A673 (cell line): Measurements from ENCODE around the gene LSM4. TPM values are rescaled to one million over a fixed set of nuclear protein-coding genes. Genes with fewer than 3 reads are reported as not detected.
"Not testable (repeated sequence)": the region's sequence is repeated elsewhere in the genome, so short reads cannot be mapped to it uniquely, and the experiment has no call there.

ENCODE experiments used
- BruUV-seq: library from RNA; stranded (reverse); fragments of 400-500 nt; replicated peaks from 2 replicates; lab custom pipeline; 2021; lab: Mats Ljungman, UMichigan
- CTCF ChIA-PET: fragments of 300-600 bp; sonication (Branson Sonifier 250); formaldehyde crosslinking; loops from one replicate; lab custom pipeline; 2022; ENCODE audit warnings: antibody characterized with exemption; lab: Charles Lee
- POLR2A ChIA-PET: fragments of 300-600 bp; sonication (Branson Sonifier 250); formaldehyde crosslinking; loops from one replicate; lab custom pipeline; 2022; ENCODE audit warnings: antibody characterized with exemption; ENCODE audit not compliant: low non-redundant PET; lab: Charles Lee
- DNase-seq: peaks from one replicate; pipeline ENCODE4 v3.0.0-alpha.2; 2015; ENCODE audit warnings: low spot score
- H3K27ac ChIP-seq: fragments of 200-600 bp; sonication (generic); 2 replicates; pipeline ENCODE4 v1.5.1; 2016; ENCODE audit warnings: mixed run types, low read depth, mild to moderate bottlenecking, mixed read lengths, antibody characterized with exemption, low read length; ENCODE audit not compliant: poor library complexity, severe bottlenecking
- H3K27me3 ChIP-seq: fragments of 200-600 bp; sonication (generic); replicated peaks from 2 replicates; pipeline ENCODE4 v1.6.1; 2017; ENCODE audit warnings: mixed run types, low read depth, mild to moderate bottlenecking, mixed read lengths, antibody characterized with exemption, low read length; ENCODE audit not compliant: insufficient read depth, poor library complexity
- H3K36me3 ChIP-seq: fragments of 200-600 bp; sonication (generic); 2 replicates; pipeline ENCODE4 v1.6.1; 2016; ENCODE audit warnings: mixed run types, mild to moderate bottlenecking, mixed read lengths, antibody characterized with exemption, low read length; ENCODE audit not compliant: insufficient read depth, poor library complexity, severe bottlenecking
- H3K4me1 ChIP-seq: fragments of 200-600 bp; sonication (generic); 2 replicates; pipeline ENCODE4 v1.6.1; 2017; ENCODE audit warnings: mixed run types, mild to moderate bottlenecking, mixed read lengths, antibody characterized with exemption, low read length; ENCODE audit not compliant: insufficient read depth, poor library complexity, severe bottlenecking
- H3K4me3 ChIP-seq: fragments of 200-600 bp; sonication (generic); 2 replicates; pipeline ENCODE4 v1.5.1; 2016; ENCODE audit warnings: low read depth, mixed run types, mild to moderate bottlenecking, mixed read lengths, low read length; ENCODE audit not compliant: poor library complexity, severe bottlenecking
- H3K9me3 ChIP-seq: fragments of 200-600 bp; sonication (generic); 2 replicates; pipeline ENCODE4 v1.6.1; 2016; ENCODE audit warnings: mixed run types, low read depth, mild to moderate bottlenecking, mixed read lengths, antibody characterized with exemption, low read length; ENCODE audit not compliant: poor library complexity, severe bottlenecking
- EZH2 ChIP-seq: fragments of 200-600 bp; sonication (generic); IDR thresholded peaks from 2 replicates; pipeline ENCODE4 v1.6.1; 2017; ENCODE audit warnings: borderline replicate concordance, low read depth, mild to moderate bottlenecking, mixed read lengths, antibody characterized with exemption, low read length; ENCODE audit not compliant: poor library complexity, severe bottlenecking
- intact Hi-C: fragments of 100-400 bp; cut with micrococcal nuclease; formaldehyde crosslinking; loops from one replicate; pipeline ENCODE4 v1.10.0; 2022; ENCODE audit not compliant: unreplicated experiment
- total RNA-seq: library from RNA; stranded (reverse); gene quantifications from 2 replicates; pipeline ENCODE4 v1.2.3, GENCODE V29; 2021
- TF ChIP-seq, protein P1 (sequence below): fragments of 300-800, 200-600 bp; sonication (generic); conservative IDR thresholded peaks from 2 replicates; pipeline ENCODE4 v1.5.1; 2017; ENCODE audit warnings: low read depth, mild to moderate bottlenecking, antibody characterized with exemption, low read length, moderate library complexity, mixed read lengths

Gene LSM4
- total RNA-seq, 1 experiment from 2014 or later = 252 TPM

- CTCF ChIA-PET = interaction anchor here (0.6 to 2.8 kb wide), 10 partner anchors 16 to 216 kb away, joined by 3 to 44 read pairs (median 4); partner anchors contain the start of gene JUND
- TF ChIP-seq EZH2 = no peak
- TF ChIP-seq, protein P1, sequence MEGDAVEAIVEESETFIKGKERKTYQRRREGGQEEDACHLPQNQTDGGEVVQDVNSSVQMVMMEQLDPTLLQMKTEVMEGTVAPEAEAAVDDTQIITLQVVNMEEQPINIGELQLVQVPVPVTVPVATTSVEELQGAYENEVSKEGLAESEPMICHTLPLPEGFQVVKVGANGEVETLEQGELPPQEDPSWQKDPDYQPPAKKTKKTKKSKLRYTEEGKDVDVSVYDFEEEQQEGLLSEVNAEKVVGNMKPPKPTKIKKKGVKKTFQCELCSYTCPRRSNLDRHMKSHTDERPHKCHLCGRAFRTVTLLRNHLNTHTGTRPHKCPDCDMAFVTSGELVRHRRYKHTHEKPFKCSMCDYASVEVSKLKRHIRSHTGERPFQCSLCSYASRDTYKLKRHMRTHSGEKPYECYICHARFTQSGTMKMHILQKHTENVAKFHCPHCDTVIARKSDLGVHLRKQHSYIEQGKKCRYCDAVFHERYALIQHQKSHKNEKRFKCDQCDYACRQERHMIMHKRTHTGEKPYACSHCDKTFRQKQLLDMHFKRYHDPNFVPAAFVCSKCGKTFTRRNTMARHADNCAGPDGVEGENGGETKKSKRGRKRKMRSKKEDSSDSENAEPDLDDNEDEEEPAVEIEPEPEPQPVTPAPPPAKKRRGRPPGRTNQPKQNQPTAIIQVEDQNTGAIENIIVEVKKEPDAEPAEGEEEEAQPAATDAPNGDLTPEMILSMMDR = no peak
- Histone ChIP-seq H3K27me3 (no peaks in the 10 kb centered on the region), H3K4me3 (peak overlapping the region; percentile 29), H3K36me3 (no peaks in the 10 kb centered on the region), H3K9me3 (no peaks in the 10 kb centered on the region), H3K27ac (peak overlapping the region; percentile 35), H3K4me1 (peaks cover 10% of the 10 kb centered on the region)
- DNase-seq = no peak
- POLR2A ChIA-PET = interaction anchor here (0.5 to 1.0 kb wide), 4 partner anchors 48 to 303 kb away, joined by 3 to 9 read pairs (median 3); partner anchors contain the start of gene JUND
- no TSS peak for BruUV-seq
- intact Hi-C loops = no loop called here
These were observed 6.1 kb upstream of the LSM4 start for GRCh38 chr19:18329035-18329376.

GRCh38 chr19:18328340-18329034 lies 5.6 kb upstream of the LSM4 start:
- H3K36me3 ChIP-seq = no peaks in the 10 kb centered on the region
- no peaks in the 10 kb centered on the region for H3K9me3 ChIP-seq
- peaks cover 15% of the 10 kb centered on the region for H3K4me1 ChIP-seq
- ChIA-PET POLR2A (interaction anchor here (0.5 to 1.0 kb wide), 4 partner anchors 47 to 303 kb away, joined by 3 to 9 read pairs (median 3); partner anchors contain the start of gene JUND), CTCF (interaction anchor here (0.6 to 2.8 kb wide), 10 partner anchors 16 to 215 kb away, joined by 3 to 44 read pairs (median 4); partner anchors contain the start of genes JUND and RAB3A)
- TF ChIP-seq EZH2 = no peak
- TF ChIP-seq, protein P1 = peak; percentile 94
- intact Hi-C loops = no loop called here
- H3K4me3 ChIP-seq = peak overlapping the region; percentile 29
- H3K27me3 ChIP-seq = no peaks in the 10 kb centered on the region
- DNase-seq = peak; percentile 99
- H3K27ac ChIP-seq = peak overlapping the region; percentile 35
- BruUV-seq = no TSS peak

DNA sequence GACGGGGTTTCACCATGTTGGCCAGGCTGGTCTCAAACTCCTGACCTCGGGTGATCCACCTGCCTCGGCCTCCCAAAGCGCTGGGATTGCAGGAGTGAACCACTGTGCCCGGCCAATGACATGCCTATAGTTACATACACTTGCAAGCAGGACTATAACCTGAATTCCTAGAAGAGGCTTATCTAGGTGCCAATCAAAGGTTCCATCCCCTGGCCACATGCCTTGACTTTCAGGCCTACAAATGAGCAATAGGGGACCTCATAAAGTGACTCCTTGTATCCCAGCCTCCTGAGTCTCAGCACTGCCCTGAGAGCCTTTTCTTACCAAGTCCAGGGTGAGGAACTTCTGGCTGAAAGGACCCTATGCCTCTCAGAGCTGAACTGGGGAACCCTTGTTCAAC lies 3.9 kb upstream of the LSM4 start:
- H3K4me3 ChIP-seq = no peak overlapping the region
- H3K27me3 ChIP-seq = no peaks in the 10 kb centered on the region
- H3K9me3 ChIP-seq = no peaks in the 10 kb centered on the region
- DNase-seq = no peak
- intact Hi-C loops = no loop called here
- no peak overlapping the region for H3K27ac ChIP-seq
- no peaks in the 10 kb centered on the region for H3K36me3 ChIP-seq
- peaks cover 18% of the 10 kb centered on the region for H3K4me1 ChIP-seq
- TF ChIP-seq, protein P1 = no peak
- no peak for TF ChIP-seq EZH2
- CTCF ChIA-PET = interaction anchor here (2.8 to 2.9 kb wide), 2 partner anchors 47 to 48 kb away, joined by 13 to 44 read pairs; no protein-coding TSS in a partner anchor
- no TSS peak for BruUV-seq
- POLR2A ChIA-PET = no interaction called here

DNA sequence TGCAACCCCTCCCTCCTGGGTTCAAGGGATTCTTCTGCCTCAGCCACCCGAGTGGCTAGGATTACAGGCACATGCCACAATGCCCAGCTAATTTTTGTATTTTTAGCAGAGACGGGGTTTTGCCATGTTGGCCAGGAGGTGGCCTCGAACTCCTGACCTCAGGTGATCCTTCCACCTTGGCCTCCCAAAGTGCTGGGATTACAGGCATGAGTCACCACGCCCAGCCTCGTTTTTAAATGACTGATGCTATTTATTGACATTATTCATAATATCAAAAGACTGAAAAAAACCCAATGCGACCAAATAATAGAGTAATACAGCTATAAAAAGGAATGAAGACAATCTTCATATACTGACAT lies 1.5 kb upstream of the LSM4 start:
- H3K4me3 ChIP-seq, H3K36me3 ChIP-seq, DNase-seq, H3K27me3 ChIP-seq, H3K9me3 ChIP-seq, H3K27ac ChIP-seq, BruUV-seq, POLR2A ChIA-PET: not testable (repeated sequence)
- CTCF ChIA-PET = interaction anchor here (2.9 kb wide), 1 partner anchor 45 kb away, joined by 13 read pairs; no protein-coding TSS in a partner anchor
- intact Hi-C loops = loop anchor here (5.0 kb wide), 2 partner anchors 122 to 172 kb away; partner anchors contain the start of genes PIK3R2 and RAB3A
- H3K4me1 ChIP-seq = peaks cover 18% of the 10 kb centered on the region
